ENCODE data around the gene NEK4. TPM values are rescaled to one million over a fixed set of nuclear protein-coding genes. Genes with fewer than 3 reads are reported as not detected.

The NEK4 gene
- total RNA-seq, 4 donors from 2014 or later, result 36.7 to 65.6 (median 41.8) TPM

DNA sequence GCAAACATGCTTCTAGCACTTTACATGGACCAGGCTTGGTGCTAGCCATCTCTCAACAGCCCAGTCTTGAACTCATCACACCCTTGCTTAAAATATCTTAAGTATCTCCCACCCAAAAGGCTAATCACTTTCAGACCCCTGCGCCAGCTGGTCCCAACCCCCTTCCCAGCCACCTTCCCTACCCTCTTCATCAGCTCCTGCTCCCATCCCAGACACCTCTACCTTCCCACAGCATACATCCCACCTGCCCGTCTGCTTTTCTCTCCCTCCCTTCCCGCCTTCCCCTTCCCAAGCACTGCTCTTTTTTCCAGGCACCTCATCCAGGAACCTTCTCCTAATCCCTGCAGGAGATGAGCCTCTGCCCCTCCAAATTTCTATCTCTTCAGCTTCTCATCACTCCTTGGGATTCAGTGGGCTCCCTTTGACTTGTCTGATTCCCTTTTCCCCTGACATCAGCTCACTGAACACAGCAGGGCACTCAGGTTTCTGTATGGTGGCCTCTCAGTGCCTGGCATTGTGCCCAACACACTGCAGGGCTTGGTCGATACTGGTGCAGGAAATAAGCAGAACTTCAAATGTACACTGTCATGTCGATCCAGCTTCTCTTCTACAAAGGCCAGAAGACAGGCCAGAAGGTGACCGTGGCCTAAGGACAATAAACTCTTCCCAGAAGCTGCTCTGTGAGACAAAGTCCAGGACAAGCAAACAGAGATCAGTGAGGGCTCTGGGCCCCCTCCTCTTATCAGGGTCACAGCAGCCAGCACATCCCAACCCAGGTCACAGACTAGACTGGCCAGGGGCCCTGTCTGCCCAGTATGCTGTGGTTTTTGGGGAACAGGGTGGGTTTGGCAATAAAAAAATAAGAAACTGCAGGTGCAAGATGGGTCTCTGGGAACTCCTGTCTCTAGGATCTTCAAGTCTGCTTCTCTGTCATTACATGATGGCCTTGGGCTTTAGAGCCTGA is 4.4 kb upstream of the NEK4 start:
- TF ChIP-seq, protein P1, sequence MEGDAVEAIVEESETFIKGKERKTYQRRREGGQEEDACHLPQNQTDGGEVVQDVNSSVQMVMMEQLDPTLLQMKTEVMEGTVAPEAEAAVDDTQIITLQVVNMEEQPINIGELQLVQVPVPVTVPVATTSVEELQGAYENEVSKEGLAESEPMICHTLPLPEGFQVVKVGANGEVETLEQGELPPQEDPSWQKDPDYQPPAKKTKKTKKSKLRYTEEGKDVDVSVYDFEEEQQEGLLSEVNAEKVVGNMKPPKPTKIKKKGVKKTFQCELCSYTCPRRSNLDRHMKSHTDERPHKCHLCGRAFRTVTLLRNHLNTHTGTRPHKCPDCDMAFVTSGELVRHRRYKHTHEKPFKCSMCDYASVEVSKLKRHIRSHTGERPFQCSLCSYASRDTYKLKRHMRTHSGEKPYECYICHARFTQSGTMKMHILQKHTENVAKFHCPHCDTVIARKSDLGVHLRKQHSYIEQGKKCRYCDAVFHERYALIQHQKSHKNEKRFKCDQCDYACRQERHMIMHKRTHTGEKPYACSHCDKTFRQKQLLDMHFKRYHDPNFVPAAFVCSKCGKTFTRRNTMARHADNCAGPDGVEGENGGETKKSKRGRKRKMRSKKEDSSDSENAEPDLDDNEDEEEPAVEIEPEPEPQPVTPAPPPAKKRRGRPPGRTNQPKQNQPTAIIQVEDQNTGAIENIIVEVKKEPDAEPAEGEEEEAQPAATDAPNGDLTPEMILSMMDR (IDR thresholded peaks at IDR 0.05), result no peak
- TF ChIP-seq POLR2A (IDR thresholded peaks at IDR 0.05), result no peak
- H3K4me3 ChIP-seq (replicated peaks in 1 of 3), result no peak overlapping the region
- peaks cover 0 to 4% of the 10 kb centered on the region in 2 donors for H3K4me1 ChIP-seq
- H3K27me3 ChIP-seq, result no peaks in the 10 kb centered on the region
- H3K36me3 ChIP-seq, result no peaks in the 10 kb centered on the region
- no peaks in the 10 kb centered on the region for H3K9me3 ChIP-seq
- peak; percentile 64 to 68 for DNase-seq
- 46 to 53% methylated on average over 6 of the region's 6 CpGs for WGBS, 2 donors
- intact Hi-C loops (cut with DNase I), result no loop called here
- no peak overlapping the region for H3K27ac ChIP-seq

DNA sequence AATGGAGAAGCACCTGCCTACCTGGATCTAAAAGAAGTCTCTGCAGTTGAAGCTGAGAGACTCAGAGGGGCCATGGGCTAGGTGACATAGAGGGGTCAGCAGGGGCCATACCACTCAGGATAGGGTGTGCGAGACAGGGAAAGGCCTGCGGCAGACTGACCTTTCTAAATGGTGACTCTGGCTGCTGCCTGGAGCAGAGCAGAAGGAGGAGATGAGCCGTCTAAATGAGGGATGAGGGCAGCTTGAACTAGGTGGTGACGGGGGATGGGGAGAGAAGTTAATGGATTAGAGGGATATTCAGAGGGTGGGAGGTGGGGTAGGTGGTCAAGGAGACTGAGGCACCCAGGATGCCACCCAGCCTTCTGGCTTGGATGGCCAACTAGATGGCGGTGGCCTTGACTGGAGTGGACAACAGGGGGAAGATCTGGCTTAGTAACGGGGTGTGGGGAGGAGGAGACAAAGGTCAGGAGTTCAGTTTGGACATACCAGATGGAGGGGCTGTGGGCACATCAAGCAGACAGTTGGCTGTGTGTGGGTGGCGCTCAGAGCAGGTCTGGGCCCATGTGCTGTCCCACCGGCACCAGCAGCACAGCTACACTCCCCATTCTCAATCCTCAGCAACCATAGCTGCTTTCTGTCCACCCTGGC is 3.5 kb upstream of the NEK4 start:
- H3K27ac ChIP-seq, result no peak overlapping the region
- 82 to 85% methylated on average over 8 of the region's 8 CpGs for WGBS, 2 donors
- DNase-seq, result no peak
- no peak overlapping the region for H3K4me3 ChIP-seq (replicated peaks in 1 of 3)
- H3K9me3 ChIP-seq, result no peaks in the 10 kb centered on the region
- intact Hi-C loops (cut with DNase I), result no loop called here
- no peak for TF ChIP-seq POLR2A (IDR thresholded peaks at IDR 0.05)
- no peaks in the 10 kb centered on the region for H3K36me3 ChIP-seq
- H3K27me3 ChIP-seq, result no peaks in the 10 kb centered on the region
- H3K4me1 ChIP-seq, result peaks cover 8 to 12% of the 10 kb centered on the region in 2 donors

- TF ChIP-seq POLR2A (IDR thresholded peaks at IDR 0.05), result no peak
- TF ChIP-seq, protein P1 (IDR thresholded peaks at IDR 0.05), result no peak
- Histone ChIP-seq H3K27ac (no peak overlapping the region), H3K27me3 (no peaks in the 10 kb centered on the region), H3K36me3 (no peaks in the 10 kb centered on the region), H3K4me1 (peaks cover 12% of the 10 kb centered on the region in 2 donors), H3K9me3 (no peaks in the 10 kb centered on the region), H3K4me3 (replicated peaks in 1 of 3) (no peak overlapping the region)
- WGBS, 2 donors, result 92 to 94% methylated on average over 13 of the region's 13 CpGs
- no peak for DNase-seq
- intact Hi-C loops (cut with DNase I), result no loop called here
Observed at GRCh38 chr3:52773361-52774065, 2.8 kb upstream of the NEK4 start.

DNA sequence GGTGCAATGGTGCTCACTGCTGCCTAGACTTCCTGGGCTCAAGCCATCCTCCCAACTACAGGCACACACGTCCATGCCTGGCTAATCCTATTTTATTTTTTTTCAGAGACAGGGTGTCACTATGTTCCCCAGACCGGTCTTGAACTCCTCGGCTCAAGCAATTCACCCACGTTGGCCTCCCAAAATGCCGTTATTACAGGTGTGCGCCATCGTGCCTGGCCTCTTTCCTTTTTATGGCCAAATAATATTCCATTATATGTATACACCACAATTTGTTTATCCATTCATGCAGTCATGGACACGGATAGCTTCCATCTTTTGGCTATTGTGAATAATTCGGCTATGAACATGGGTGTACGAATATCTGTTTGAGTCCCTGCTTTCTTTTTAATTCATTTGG is 962 bp upstream of the NEK4 start:
- WGBS, 2 donors, result 90 to 93% methylated on average over 10 of the region's 10 CpGs
- H3K36me3 ChIP-seq, result no peaks in the 10 kb centered on the region
- TF ChIP-seq, protein P1 (IDR thresholded peaks at IDR 0.05), result no peak
- TF ChIP-seq POLR2A (IDR thresholded peaks at IDR 0.05), result no peak
- no peaks in the 10 kb centered on the region for H3K9me3 ChIP-seq
- H3K27me3 ChIP-seq, result no peaks in the 10 kb centered on the region
- no peak overlapping the region for H3K27ac ChIP-seq
- DNase-seq, result no peak
- no peak overlapping the region for H3K4me3 ChIP-seq (replicated peaks in 1 of 3)
- intact Hi-C loops (cut with DNase I), result no loop called here
- H3K4me1 ChIP-seq, result peaks cover 12% of the 10 kb centered on the region in 2 donors

- DNase-seq, result no peak
- H3K27ac ChIP-seq, result peak overlapping the region in 2 of 3 donors; percentile 46 to 60
- intact Hi-C loops (cut with DNase I), result no loop called here
- peaks cover 12% of the 10 kb centered on the region in 2 donors for H3K4me1 ChIP-seq
- H3K36me3 ChIP-seq, result peaks cover 0 to 1% of the 10 kb centered on the region in 2 donors
- no peaks in the 10 kb centered on the region for H3K9me3 ChIP-seq
- TF ChIP-seq, protein P1 (IDR thresholded peaks at IDR 0.05), result no peak
- no peak for TF ChIP-seq POLR2A (IDR thresholded peaks at IDR 0.05)
- H3K27me3 ChIP-seq, result no peaks in the 10 kb centered on the region
- H3K4me3 ChIP-seq (replicated peaks in 1 of 3), result peak overlapping the region in 2 of 3 donors; percentile 86 to 87
- 54 to 57% methylated on average over 5 of the region's 5 CpGs for WGBS, 2 donors
Observed at GRCh38 chr3:52771334-52771681, 568 bp upstream of the NEK4 start.
